PC-9 (cell line): ENCODE data around the gene PLXND1. TPM values are rescaled to one million over a fixed set of nuclear protein-coding genes. Genes with fewer than 3 reads are reported as not detected.

ENCODE experiments used
- BruUV-seq: library from RNA; stranded (reverse); fragments of 400-500 nt; replicated peaks from 2 replicates; lab custom pipeline; 2021; lab: Mats Ljungman, UMichigan
- CTCF ChIA-PET: fragments of 300-600 bp; sonication (Branson Sonifier 250); formaldehyde crosslinking; loops from one replicate; lab custom pipeline; 2022; ENCODE audit warnings: antibody characterized with exemption; lab: Charles Lee
- POLR2A ChIA-PET: fragments of 300-600 bp; sonication (Branson Sonifier 250); formaldehyde crosslinking; loops from one replicate; lab custom pipeline; 2022; ENCODE audit warnings: antibody characterized with exemption; ENCODE audit not compliant: unreplicated experiment; lab: Charles Lee
- DNase-seq, 2 experiments: peaks; one replicate each; pipeline versions ENCODE4 v3.0.0 to v3.0.0-alpha.2; 2015 to 2022; ENCODE audit warnings: mixed read lengths in 1 of 2
- H2AFZ ChIP-seq: fragments of 200-600 bp; sonication (generic); 2 replicates; pipeline ENCODE4 v1.8.1; 2017; ENCODE audit warnings: antibody characterized with exemption
- H3F3A ChIP-seq: fragments of 200-600 bp; sonication (generic); 2 replicates; pipeline ENCODE4 v1.8.1; 2017; ENCODE audit warnings: antibody characterized with exemption, mild to moderate bottlenecking, low read depth; ENCODE audit not compliant: insufficient read depth
- H3K27ac ChIP-seq: fragments of 200-600 bp; sonication (generic); 2 replicates; pipeline ENCODE4 v1.6.1; 2016; ENCODE audit warnings: mixed run types
- H3K27me3 ChIP-seq: fragments of 200-600 bp; sonication (generic); 2 replicates; pipeline ENCODE4 v1.6.1; 2016; ENCODE audit warnings: low read depth, mixed run types; ENCODE audit not compliant: insufficient read depth
- H3K36me3 ChIP-seq: fragments of 200-600 bp; sonication (generic); 2 replicates; pipeline ENCODE4 v1.6.1; 2016; ENCODE audit warnings: low read depth, mixed run types
- H3K4me1 ChIP-seq: fragments of 200-600 bp; sonication (generic); replicated peaks from 2 replicates; pipeline ENCODE4 v1.6.1; 2016; ENCODE audit warnings: mixed run types; ENCODE audit not compliant: insufficient read depth
- H3K4me2 ChIP-seq: fragments of 200-600 bp; sonication (generic); 2 replicates; pipeline ENCODE4 v1.6.1; 2017; ENCODE audit warnings: mixed run types
- H3K4me3 ChIP-seq: fragments of 200-600 bp; sonication (generic); 2 replicates; pipeline ENCODE4 v1.6.1; 2016; ENCODE audit warnings: mixed run types
- H3K79me2 ChIP-seq: fragments of 200-600 bp; sonication (generic); 2 replicates; pipeline ENCODE4 v1.6.1; 2017; ENCODE audit warnings: low read depth, mixed run types
- H3K9me2 ChIP-seq: fragments of 200-600 bp; sonication (generic); 2 replicates; pipeline ENCODE4 v1.8.1; 2017; ENCODE audit warnings: mild to moderate bottlenecking; ENCODE audit not compliant: insufficient read depth
- H3K9me3 ChIP-seq: fragments of 200-600 bp; sonication (generic); 2 replicates; pipeline ENCODE4 v1.8.1; 2016; ENCODE audit warnings: low read depth; ENCODE audit not compliant: insufficient read depth
- H4K20me1 ChIP-seq: fragments of 200-600 bp; sonication (generic); 2 replicates; pipeline ENCODE4 v1.8.1; 2017; ENCODE audit not compliant: insufficient read depth
- EZH2 ChIP-seq: fragments of 200-600 bp; sonication (generic); IDR thresholded peaks from 2 replicates; pipeline ENCODE4 v1.8.0; 2017; ENCODE audit warnings: antibody characterized with exemption, low read depth
- intact Hi-C: fragments of 100-400 bp; cut with micrococcal nuclease; formaldehyde crosslinking; loops from one replicate; pipeline ENCODE4 v1.10.0; 2022; ENCODE audit not compliant: unreplicated experiment
- total RNA-seq: library from RNA; stranded (reverse); gene quantifications from 2 replicates; pipeline ENCODE4 v1.2.3, GENCODE V29; 2021
- TF ChIP-seq, protein P1 (sequence below): fragments of 200-600 bp; sonication (generic); conservative IDR thresholded peaks from 2 replicates; pipeline ENCODE4 v1.6.1; 2017; ENCODE audit warnings: mixed run types, antibody characterized with exemption, mild to moderate bottlenecking, moderate library complexity

PLXND1 gene
- total RNA-seq, 1 experiment from 2014 or later, result 44.4 TPM

DNA sequence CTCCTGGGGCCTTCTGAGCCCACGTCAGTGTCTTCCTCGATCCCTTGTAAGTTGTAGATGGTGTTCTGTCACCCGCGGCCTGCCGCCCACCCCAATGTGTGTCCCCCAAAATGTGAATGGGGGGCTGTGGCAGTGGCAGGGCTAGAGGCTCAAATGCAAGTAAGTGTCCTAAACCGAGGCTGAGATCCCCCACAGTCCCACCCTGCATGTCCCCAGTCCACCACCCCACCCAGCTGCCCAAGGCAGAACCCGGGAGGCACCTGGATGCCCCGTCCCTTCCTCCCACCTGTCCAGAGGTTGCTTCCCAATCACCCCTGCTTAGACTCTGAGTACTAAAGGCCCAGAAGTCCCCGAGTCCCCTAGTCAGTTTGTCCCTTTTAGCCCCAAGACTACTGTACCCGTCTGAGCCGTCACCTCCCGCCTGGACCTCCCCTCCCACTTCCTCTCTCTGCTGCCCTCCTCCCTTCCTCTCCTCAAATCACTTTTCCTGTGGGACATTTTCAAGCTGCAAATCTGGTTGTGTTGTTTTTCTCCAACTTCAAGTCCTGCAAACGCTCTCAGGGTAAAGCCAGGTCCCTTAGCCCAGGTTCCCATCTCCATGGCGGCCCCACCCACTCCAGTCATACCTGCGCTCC, 11.8 kb upstream of the PLXND1 start:
- Histone ChIP-seq H3K27ac (no peak overlapping the region), H3F3A (peaks cover 4% of the 10 kb centered on the region), H3K4me3 (no peak overlapping the region), H3K36me3 (no peaks in the 10 kb centered on the region), H3K79me2 (no peaks in the 10 kb centered on the region), H4K20me1 (no peaks in the 10 kb centered on the region), H2AFZ (no peak overlapping the region), H3K9me3 (no peaks in the 10 kb centered on the region), H3K4me2 (no peak overlapping the region), H3K4me1 (no peaks in the 10 kb centered on the region), H3K9me2 (no peaks in the 10 kb centered on the region), H3K27me3 (no peaks in the 10 kb centered on the region)
- CTCF ChIA-PET, result interaction anchor here (0.5 kb wide), 1 partner anchor 190 kb away, joined by 3 read pairs; no protein-coding TSS in a partner anchor
- POLR2A ChIA-PET, result no interaction called here
- DNase-seq, result no peak
- TF ChIP-seq, protein P1, sequence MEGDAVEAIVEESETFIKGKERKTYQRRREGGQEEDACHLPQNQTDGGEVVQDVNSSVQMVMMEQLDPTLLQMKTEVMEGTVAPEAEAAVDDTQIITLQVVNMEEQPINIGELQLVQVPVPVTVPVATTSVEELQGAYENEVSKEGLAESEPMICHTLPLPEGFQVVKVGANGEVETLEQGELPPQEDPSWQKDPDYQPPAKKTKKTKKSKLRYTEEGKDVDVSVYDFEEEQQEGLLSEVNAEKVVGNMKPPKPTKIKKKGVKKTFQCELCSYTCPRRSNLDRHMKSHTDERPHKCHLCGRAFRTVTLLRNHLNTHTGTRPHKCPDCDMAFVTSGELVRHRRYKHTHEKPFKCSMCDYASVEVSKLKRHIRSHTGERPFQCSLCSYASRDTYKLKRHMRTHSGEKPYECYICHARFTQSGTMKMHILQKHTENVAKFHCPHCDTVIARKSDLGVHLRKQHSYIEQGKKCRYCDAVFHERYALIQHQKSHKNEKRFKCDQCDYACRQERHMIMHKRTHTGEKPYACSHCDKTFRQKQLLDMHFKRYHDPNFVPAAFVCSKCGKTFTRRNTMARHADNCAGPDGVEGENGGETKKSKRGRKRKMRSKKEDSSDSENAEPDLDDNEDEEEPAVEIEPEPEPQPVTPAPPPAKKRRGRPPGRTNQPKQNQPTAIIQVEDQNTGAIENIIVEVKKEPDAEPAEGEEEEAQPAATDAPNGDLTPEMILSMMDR, result no peak
- no peak for TF ChIP-seq EZH2
- BruUV-seq, result no TSS peak
- intact Hi-C loops, result no loop called here

DNA sequence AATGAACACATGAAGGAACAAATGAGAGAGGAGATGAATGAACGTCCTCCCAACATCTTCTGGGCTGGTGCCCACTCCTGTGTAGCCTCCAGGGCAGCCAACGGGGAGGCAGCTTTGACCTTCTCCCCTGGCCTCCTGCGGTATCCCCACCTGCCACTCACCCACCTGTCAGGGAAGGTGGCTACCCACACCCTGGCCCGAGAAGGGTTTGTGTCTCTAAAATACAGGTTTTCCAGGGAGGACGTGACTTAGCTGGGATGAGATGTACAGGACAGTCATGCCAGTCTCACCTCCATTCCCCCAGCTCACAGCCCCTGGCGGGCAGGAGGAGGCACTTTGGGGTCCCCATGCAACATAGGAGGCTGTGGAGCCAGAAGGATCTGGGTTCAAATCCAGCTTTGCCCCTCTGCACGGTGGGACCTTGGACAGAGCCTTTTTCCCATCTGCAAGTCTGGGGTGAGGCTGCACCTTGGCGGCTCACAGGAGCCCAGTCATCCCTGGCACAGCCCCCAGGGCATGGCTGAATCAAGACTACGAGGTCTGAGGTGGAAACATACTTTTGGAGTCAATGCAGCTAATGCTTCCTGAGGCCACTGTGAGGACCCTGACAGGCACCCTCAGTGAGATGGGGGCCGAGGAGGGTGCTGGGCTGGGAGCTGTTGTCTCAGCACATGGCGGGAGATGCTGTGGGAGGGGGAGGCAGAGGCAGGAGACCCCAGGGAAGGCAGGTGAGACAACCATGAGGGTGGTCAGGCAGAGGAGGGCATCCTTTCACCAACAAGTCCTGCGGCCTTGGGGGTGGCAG, 11.1 kb upstream of the PLXND1 start:
- Histone ChIP-seq H3K4me2 (no peak overlapping the region), H4K20me1 (no peaks in the 10 kb centered on the region), H3K27ac (no peak overlapping the region), H3F3A (peaks cover 4% of the 10 kb centered on the region), H3K4me3 (no peak overlapping the region), H2AFZ (no peak overlapping the region), H3K27me3 (no peaks in the 10 kb centered on the region), H3K36me3 (no peaks in the 10 kb centered on the region), H3K9me3 (no peaks in the 10 kb centered on the region), H3K9me2 (no peaks in the 10 kb centered on the region), H3K4me1 (no peaks in the 10 kb centered on the region), H3K79me2 (no peaks in the 10 kb centered on the region)
- TF ChIP-seq, protein P1, result no peak
- no peak for TF ChIP-seq EZH2
- no peak for DNase-seq
- ChIA-PET POLR2A (interaction anchor here (0.6 kb wide), 1 partner anchor 13 kb away, joined by 3 read pairs; no protein-coding TSS in a partner anchor), CTCF (interaction anchor here (0.6 kb wide), 1 partner anchor 174 kb away, joined by 3 read pairs; no protein-coding TSS in a partner anchor)
- intact Hi-C loops, result no loop called here
- no TSS peak for BruUV-seq

DNA sequence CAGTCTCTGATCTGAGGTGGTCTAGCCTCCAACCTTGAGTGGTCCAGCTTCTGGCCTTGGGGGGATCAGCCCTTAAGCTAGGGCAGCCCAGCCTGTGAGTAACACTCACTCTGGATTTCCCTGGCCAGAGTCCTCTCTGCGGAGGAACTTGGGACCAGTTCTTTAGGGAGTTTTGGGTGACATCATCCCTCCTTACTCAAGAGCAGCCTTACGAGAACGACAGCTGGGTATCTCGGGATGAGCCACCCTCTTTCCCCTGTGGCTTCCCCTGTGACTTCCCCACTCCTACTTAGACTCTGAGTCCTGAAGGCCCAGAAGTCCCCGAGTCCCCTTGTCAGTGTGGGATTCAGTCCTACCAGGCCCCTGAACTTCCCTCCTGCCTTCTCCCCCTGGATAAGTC, 10.2 kb upstream of the PLXND1 start:
- Histone ChIP-seq H3K27me3 (no peaks in the 10 kb centered on the region), H3K9me2 (no peaks in the 10 kb centered on the region), H3K4me3 (no peak overlapping the region), H3K79me2 (no peaks in the 10 kb centered on the region), H2AFZ (no peak overlapping the region), H3K4me2 (no peak overlapping the region), H3K27ac (no peak overlapping the region), H3K36me3 (no peaks in the 10 kb centered on the region), H3K4me1 (no peaks in the 10 kb centered on the region), H3F3A (peaks cover 4% of the 10 kb centered on the region), H4K20me1 (no peaks in the 10 kb centered on the region), H3K9me3 (no peaks in the 10 kb centered on the region)
- no peak for TF ChIP-seq EZH2
- TF ChIP-seq, protein P1, result no peak
- BruUV-seq, result no TSS peak
- CTCF ChIA-PET, result interaction anchor here (0.6 kb wide), 1 partner anchor 173 kb away, joined by 3 read pairs; no protein-coding TSS in a partner anchor
- POLR2A ChIA-PET, result interaction anchor here (0.6 kb wide), 1 partner anchor 12 kb away, joined by 3 read pairs; no protein-coding TSS in a partner anchor
- intact Hi-C loops, result no loop called here
- no peak for DNase-seq
